Esophagus muscularis mucosa (tissue), 4 donors: ENCODE data around the gene MTO1. TPM values are rescaled to one million over a fixed set of nuclear protein-coding genes. Genes with fewer than 3 reads are reported as not detected.

Source experiments
- DNase-seq: peaks from one replicate; pipeline ENCODE4 v3.0.0-alpha.2; 2017; ENCODE audit errors: extremely low spot score
- H3K27ac ChIP-seq, 4 donors: fragments of 200-600 bp; sonication (generic); replicated peaks in 1 of 4; 1 replicate in 3 of 4; 2 replicates in 1 of 4; pipeline ENCODE4 v1.5.1; 2016 to 2019; ENCODE audit warnings: mild to moderate bottlenecking in 1 of 4
- H3K27me3 ChIP-seq, 4 donors: fragments of 200-600 bp; sonication (generic); one replicate each; pipeline versions ENCODE4 v1.5.1 to v1.6.0; 2016 to 2019
- H3K36me3 ChIP-seq, 4 donors: fragments of 200-600 bp; sonication (generic); one replicate each; pipeline ENCODE4 v1.5.1; 2016 to 2019
- H3K4me1 ChIP-seq, 4 donors: fragments of 200-600 bp; sonication (generic); one replicate each; pipeline ENCODE4 v1.5.1; 2016 to 2019
- H3K4me3 ChIP-seq, 4 donors: fragments of 200-600 bp; sonication (generic); 1 replicate in 2 of 4; 2 replicates in 2 of 4; pipeline ENCODE4 v1.5.1; 2016 to 2019; ENCODE audit warnings: mild to moderate bottlenecking in 4 of 4, moderate library complexity in 1 of 4
- H3K9me3 ChIP-seq, 4 donors: fragments of 200-600 bp; sonication (generic); 1 replicate in 3 of 4; 2 replicates in 1 of 4; pipeline ENCODE4 v1.5.1; 2016 to 2019
- EP300 ChIP-seq: sonication (generic); formaldehyde crosslinking; IDR thresholded peaks from one replicate; pipeline ENCODE4 v1.6.1; 2017; ENCODE audit warnings: antibody characterized with exemption
- POLR2A ChIP-seq: fragments of 450-650 bp; IDR thresholded peaks from one replicate; pipeline ENCODE4 v1.6.1; 2017; ENCODE audit warnings: antibody characterized with exemption, moderate library complexity, mild to moderate bottlenecking, low read depth
- POLR2AphosphoS5 ChIP-seq, 2 donors: sonication (generic); formaldehyde crosslinking; IDR thresholded peaks; one replicate each; pipeline ENCODE4 v1.6.1; 2017; ENCODE audit warnings: antibody characterized with exemption in 2 of 2
- WGBS: methylation state at CpG from one replicate; pipeline ENCODE4 v1.1.5; 2018; 5-methylcytosine and 5-hydroxymethylcytosine counted together
- intact Hi-C: fragments of 100-400 bp; cut with DNase I; formaldehyde crosslinking; loops from one replicate; pipeline ENCODE4 v1.15.1; 2023
- total RNA-seq, 4 donors: library from RNA; depleted of rRNA; stranded (reverse); fragments of >200 nt; gene quantifications; one replicate each; pipeline versions ENCODE4 v1.1.0 to v1.2.1, GENCODE V29; 2016
- TF ChIP-seq, protein P1 (sequence below), 3 experiments: fragments of 200-600 bp in 2 of 3; fragments of 450-650 bp in 1 of 3; sonication (generic) in 2 of 3; IDR thresholded peaks; one replicate each; pipeline ENCODE4 v1.5.1; 2017 to 2019; ENCODE audit warnings: antibody characterized with exemption in 3 of 3, mild to moderate bottlenecking in 2 of 3, moderate library complexity in 1 of 3

The MTO1 gene
- total RNA-seq, 4 donors from 2014 or later: 15.2 to 38.6 (median 25.7) TPM

DNA sequence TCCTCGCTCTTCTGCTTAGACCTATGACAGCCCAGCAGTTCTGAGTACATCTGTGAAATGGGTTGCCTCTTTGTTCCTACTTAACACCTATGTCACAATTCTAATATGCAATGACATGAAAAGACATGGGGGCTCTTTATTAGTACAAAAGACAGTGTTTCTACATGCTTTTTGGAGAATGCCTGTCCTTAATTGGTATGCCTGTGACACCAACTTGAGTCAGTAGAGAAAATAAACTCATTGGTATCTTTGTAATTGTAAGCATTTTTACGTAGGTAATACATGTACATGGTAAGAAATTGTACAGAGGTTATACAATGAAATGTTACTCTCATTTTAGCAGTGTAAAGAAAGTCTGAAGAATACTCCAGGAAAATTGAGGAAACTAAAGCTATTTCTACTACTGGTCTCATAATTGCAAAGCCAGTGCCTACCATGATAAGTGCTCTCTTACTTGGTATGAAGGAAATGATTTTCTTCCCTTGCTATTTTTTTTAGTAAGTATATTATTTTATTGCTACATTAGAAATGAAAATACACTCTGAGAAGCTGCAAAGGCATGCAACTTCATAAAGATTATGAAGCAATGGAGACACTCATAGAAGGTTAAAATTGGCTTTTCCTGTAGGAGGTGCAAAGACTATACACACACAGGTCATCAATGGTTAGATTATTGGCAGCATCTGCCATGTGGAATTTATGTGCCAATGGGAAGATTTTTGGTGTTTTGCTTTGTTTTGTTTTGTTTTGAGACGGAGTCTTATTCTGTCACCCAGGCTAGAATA, 64.2 kb downstream of the MTO1 start:
- Histone ChIP-seq H3K4me3 (no peak overlapping the region), H3K4me1 (peaks cover 10 to 27% (median 20%) of the 10 kb centered on the region in 4 donors), H3K27ac (no peak overlapping the region), H3K27me3 (peaks cover 0 to 2% (median 0%) of the 10 kb centered on the region in 4 donors), H3K9me3 (peaks cover 0 to 2% (median 0%) of the 10 kb centered on the region in 4 donors), H3K36me3 (no peaks in the 10 kb centered on the region)
- WGBS: 96% methylated on average over 3 of the region's 3 CpGs
- intact Hi-C loops: no loop called here
- DNase-seq: no peak
- TF ChIP-seq POLR2AphosphoS5 (IDR thresholded peaks at IDR 0.05): no peak
- TF ChIP-seq EP300: no peak
- no peak for TF ChIP-seq POLR2A
- TF ChIP-seq, protein P1, sequence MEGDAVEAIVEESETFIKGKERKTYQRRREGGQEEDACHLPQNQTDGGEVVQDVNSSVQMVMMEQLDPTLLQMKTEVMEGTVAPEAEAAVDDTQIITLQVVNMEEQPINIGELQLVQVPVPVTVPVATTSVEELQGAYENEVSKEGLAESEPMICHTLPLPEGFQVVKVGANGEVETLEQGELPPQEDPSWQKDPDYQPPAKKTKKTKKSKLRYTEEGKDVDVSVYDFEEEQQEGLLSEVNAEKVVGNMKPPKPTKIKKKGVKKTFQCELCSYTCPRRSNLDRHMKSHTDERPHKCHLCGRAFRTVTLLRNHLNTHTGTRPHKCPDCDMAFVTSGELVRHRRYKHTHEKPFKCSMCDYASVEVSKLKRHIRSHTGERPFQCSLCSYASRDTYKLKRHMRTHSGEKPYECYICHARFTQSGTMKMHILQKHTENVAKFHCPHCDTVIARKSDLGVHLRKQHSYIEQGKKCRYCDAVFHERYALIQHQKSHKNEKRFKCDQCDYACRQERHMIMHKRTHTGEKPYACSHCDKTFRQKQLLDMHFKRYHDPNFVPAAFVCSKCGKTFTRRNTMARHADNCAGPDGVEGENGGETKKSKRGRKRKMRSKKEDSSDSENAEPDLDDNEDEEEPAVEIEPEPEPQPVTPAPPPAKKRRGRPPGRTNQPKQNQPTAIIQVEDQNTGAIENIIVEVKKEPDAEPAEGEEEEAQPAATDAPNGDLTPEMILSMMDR (IDR thresholded peaks at IDR 0.05): no peak

DNA sequence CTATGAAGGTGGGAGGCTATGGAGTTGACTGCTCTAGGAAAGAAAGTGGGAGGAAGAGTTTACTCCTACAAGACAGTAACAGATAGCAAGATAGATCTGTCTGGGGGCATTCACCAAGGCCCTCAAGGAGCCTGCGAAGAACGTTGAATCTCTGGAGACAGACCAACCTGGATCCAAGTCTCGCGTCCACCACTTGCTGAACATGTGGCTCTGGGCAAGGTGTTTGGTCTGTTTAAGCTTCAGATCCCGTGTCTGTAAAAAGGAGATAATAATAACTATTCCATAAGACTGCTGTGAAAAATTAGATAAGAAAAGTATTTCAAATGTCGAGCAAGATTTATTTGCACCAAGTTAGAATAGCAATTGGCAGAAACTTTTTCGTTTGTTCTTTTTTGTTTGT, 67.4 kb downstream of the MTO1 start:
- Histone ChIP-seq H3K4me1 (peaks cover 0 to 5% (median 2%) of the 10 kb centered on the region in 4 donors), H3K4me3 (no peak overlapping the region), H3K36me3 (no peaks in the 10 kb centered on the region), H3K27ac (no peak overlapping the region), H3K27me3 (no peaks in the 10 kb centered on the region), H3K9me3 (no peaks in the 10 kb centered on the region)
- WGBS: 82% methylated on average over 7 of the region's 7 CpGs
- no peak for TF ChIP-seq EP300
- intact Hi-C loops: no loop called here
- no peak for DNase-seq

DNA sequence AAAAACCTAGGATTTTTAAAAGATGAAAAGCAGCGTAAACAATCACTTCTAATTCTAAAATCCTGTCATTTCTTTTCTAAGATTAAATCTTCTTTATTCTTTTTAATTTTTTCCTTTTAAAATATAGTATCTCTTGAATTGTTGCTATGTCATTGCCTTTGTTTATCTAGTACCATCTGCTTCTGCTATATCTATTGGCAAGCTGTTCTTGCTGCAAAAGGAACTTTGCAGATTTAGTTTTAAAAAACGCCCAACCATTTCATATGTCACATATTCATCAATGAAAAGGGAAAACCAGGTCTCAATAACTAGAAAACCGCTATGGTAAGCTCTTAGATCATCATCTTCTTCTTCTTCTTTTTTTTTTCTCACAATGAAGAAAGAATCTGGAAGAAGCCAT, 70.8 kb downstream of the MTO1 start:
- TF ChIP-seq, protein P1 (IDR thresholded peaks at IDR 0.05): no peak
- no peak for TF ChIP-seq POLR2AphosphoS5 (IDR thresholded peaks at IDR 0.05)
- TF ChIP-seq EP300: no peak
- no peak for TF ChIP-seq POLR2A
- intact Hi-C loops: no loop called here
- DNase-seq: no peak
- 86% methylated on average over 3 of the region's 3 CpGs for WGBS
- Histone ChIP-seq H3K4me3 (no peak overlapping the region), H3K27me3 (no peaks in the 10 kb centered on the region), H3K4me1 (no peaks in the 10 kb centered on the region), H3K36me3 (no peaks in the 10 kb centered on the region), H3K27ac (no peak overlapping the region), H3K9me3 (no peaks in the 10 kb centered on the region)

DNA sequence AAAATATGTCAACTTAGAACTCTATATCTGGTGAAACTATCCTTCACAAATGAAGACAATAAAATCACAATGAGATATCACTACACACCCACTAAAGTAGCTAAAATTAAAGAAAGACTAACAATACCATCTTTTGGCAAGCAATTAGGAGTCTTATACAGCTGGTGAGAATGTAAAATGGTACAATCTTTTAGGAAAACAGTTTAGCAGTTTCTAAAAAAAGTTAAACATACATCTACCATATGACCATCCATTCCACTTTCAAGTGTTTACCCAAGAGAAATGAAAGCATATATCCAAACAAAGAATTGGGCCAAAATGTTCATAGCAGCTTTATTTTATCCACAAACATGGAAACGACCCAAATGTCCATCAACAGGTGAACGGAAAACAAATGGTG, 73.1 kb downstream of the MTO1 start:
- intact Hi-C loops: no loop called here
- H3K4me1 ChIP-seq: no peaks in the 10 kb centered on the region
- 79% methylated on average over 2 of the region's 2 CpGs for WGBS
- H3K27me3 ChIP-seq: no peaks in the 10 kb centered on the region
- no peaks in the 10 kb centered on the region for H3K36me3 ChIP-seq
- TF ChIP-seq POLR2A: no peak
- TF ChIP-seq, protein P1 (IDR thresholded peaks at IDR 0.05): no peak
- TF ChIP-seq EP300: no peak
- TF ChIP-seq POLR2AphosphoS5 (IDR thresholded peaks at IDR 0.05): no peak
- DNase-seq: no peak
- no peak overlapping the region for H3K4me3 ChIP-seq
- no peaks in the 10 kb centered on the region for H3K9me3 ChIP-seq
- no peak overlapping the region for H3K27ac ChIP-seq

DNA sequence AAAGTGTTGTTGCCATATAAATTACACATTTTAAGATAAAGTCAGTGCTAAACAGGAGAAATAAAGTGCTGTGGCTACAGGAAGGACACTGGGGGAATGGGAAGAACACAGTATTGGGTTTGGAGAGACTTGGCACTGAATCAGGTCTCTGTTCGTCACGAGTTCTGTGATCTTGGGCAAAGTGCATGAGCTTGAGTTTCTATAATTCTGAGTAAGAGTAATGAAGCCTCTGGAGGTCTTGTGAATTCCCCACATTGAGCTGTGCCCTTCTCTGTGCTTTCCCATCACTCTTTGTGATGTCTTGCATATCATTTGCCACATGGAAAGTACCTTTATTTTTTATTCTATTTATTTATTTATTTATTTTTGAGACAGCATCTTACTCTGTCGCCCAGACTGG, 76.1 kb downstream of the MTO1 start:
- Histone ChIP-seq H3K4me3 (no peak overlapping the region), H3K9me3 (no peaks in the 10 kb centered on the region), H3K27me3 (no peaks in the 10 kb centered on the region), H3K4me1 (no peaks in the 10 kb centered on the region), H3K36me3 (no peaks in the 10 kb centered on the region), H3K27ac (no peak overlapping the region)
- TF ChIP-seq POLR2A (no peak), EP300 (no peak), POLR2AphosphoS5 (IDR thresholded peaks at IDR 0.05) (no peak)
- TF ChIP-seq, protein P1 (IDR thresholded peaks at IDR 0.05): no peak
- no peak for DNase-seq
- 85% methylated on average over 3 of the region's 3 CpGs for WGBS
- intact Hi-C loops: no loop called here
